Neutrophil (primary cell): ENCODE measurements around the gene MYO15B.

Source experiments
- H3K27ac ChIP-seq: fragments of 200-600 bp; sonication (generic); 2 replicates; pipeline ENCODE4 v1.5.1; 2016; ENCODE audit warnings: mild to moderate bottlenecking, moderate library complexity
- H3K27me3 ChIP-seq: fragments of 200-600 bp; sonication (generic); 2 replicates; pipeline ENCODE4 v1.6.0; 2016; ENCODE audit warnings: mild to moderate bottlenecking
- H3K36me3 ChIP-seq: fragments of 200-600 bp; sonication (generic); 2 replicates; pipeline ENCODE4 v1.5.1; 2017
- H3K4me1 ChIP-seq, 2 experiments: fragments of 200-600 bp in 1 of 2; sonication (generic) in 1 of 2; 1 replicate in 1 of 2; 2 replicates in 1 of 2; pipeline versions ENCODE4 v1.5.1 to v1.6.1; 2013 to 2016; ENCODE audit warnings: low read depth in 1 of 2, low read length in 1 of 2, mild to moderate bottlenecking in 1 of 2, moderate library complexity in 1 of 2; ENCODE audit not compliant: control insufficient read depth in 1 of 2, insufficient read depth in 1 of 2
- H3K4me3 ChIP-seq, 2 experiments: fragments of 200-600 bp in 1 of 2; sonication (generic) in 1 of 2; 1 replicate in 1 of 2; 2 replicates in 1 of 2; pipeline ENCODE4 v1.5.1; 2013 to 2016; ENCODE audit warnings: low read depth in 1 of 2, low read length in 1 of 2, mild to moderate bottlenecking in 1 of 2, moderate library complexity in 1 of 2
- H3K9me3 ChIP-seq: fragments of 200-600 bp; sonication (generic); 2 replicates; pipeline ENCODE4 v1.5.1; 2016
- CTCF ChIP-seq: fragments of 200-600 bp; sonication (generic); IDR thresholded peaks from 2 replicates; pipeline ENCODE4 v1.5.1; 2016; ENCODE audit warnings: antibody characterized with exemption

MYO15B gene

DNA sequence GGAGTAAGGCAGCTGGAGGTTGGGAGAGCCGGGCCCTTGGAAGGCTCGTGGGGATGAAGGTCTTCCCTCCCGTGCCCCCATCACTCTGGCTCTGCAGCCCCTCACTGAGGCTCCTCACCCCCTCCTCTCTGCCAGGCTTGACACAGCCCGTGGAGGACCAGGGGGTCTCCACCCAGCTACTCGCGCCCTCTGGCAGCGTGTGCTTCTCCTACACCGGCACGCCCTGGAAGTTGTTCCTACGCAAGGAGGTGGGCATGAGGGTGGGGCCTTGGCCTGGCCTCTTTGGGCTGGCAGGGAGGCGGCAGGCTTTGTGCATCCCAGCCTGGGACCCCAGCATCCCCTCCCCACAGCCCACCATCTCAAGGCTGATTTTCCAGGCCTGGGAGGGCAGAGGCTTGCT is 30.1 kb downstream of the MYO15B start:
- no peaks in the 10 kb centered on the region for H3K4me1 ChIP-seq
- no peak overlapping the region for H3K27ac ChIP-seq
- H3K36me3 ChIP-seq, result peaks cover 100% of the 10 kb centered on the region
- no peak overlapping the region for H3K4me3 ChIP-seq
- no peaks in the 10 kb centered on the region for H3K9me3 ChIP-seq
- TF ChIP-seq CTCF, result no peak
- no peaks in the 10 kb centered on the region for H3K27me3 ChIP-seq

GRCh38 chr17:75619506-75620431 is 32.2 kb downstream of the MYO15B start:
- no peak overlapping the region for H3K27ac ChIP-seq
- TF ChIP-seq CTCF, result no peak
- no peaks in the 10 kb centered on the region for H3K4me1 ChIP-seq
- H3K4me3 ChIP-seq, result no peak overlapping the region
- peaks cover 100% of the 10 kb centered on the region for H3K36me3 ChIP-seq
- no peaks in the 10 kb centered on the region for H3K9me3 ChIP-seq
- H3K27me3 ChIP-seq, result no peaks in the 10 kb centered on the region

- no peaks in the 10 kb centered on the region for H3K9me3 ChIP-seq
These were observed 33.9 kb downstream of the MYO15B start for GRCh38 chr17:75621489-75621888.

GRCh38 chr17:75622076-75622475 is 34.5 kb downstream of the MYO15B start:
- TF ChIP-seq CTCF, result no peak
- no peak overlapping the region for H3K4me3 ChIP-seq
- H3K27me3 ChIP-seq, result no peaks in the 10 kb centered on the region
- no peak overlapping the region for H3K27ac ChIP-seq
- no peaks in the 10 kb centered on the region for H3K9me3 ChIP-seq
- no peaks in the 10 kb centered on the region for H3K4me1 ChIP-seq
- peaks cover 100% of the 10 kb centered on the region for H3K36me3 ChIP-seq

More at GRCh38 chr17:75621489-75621888, 33.9 kb downstream of the MYO15B start:
- Histone ChIP-seq H3K27ac (no peak overlapping the region), H3K4me1 (no peaks in the 10 kb centered on the region), H3K27me3 (no peaks in the 10 kb centered on the region), H3K4me3 (no peak overlapping the region), H3K36me3 (peaks cover 100% of the 10 kb centered on the region)
- TF ChIP-seq CTCF, result no peak

DNA sequence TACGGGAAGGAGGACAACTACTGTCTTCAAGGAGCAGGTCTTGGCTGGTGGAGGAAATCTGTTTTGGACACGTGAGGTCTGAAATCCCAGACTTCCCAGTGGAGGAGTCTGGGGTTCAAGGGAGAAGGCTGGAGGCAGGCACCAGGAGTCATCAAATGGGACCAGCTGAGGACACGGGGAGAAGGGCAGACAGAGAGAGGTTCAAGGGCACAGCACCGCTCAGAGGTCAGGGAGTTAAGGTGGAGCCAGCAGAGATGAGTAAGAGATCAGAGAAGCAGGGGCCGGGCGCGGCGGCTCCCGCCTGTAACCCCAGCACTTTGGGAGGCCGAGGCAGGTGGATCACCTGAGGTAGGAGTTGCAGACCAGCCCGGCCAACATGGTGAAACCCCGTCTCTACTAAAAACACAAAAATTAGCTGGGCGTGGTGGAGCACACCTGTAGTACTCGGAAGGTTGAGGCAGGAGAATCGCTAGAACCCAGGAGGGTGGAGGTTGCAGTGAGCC is 35.2 kb downstream of the MYO15B start:
- H3K36me3 ChIP-seq, result peaks cover 100% of the 10 kb centered on the region
- H3K27me3 ChIP-seq, result no peaks in the 10 kb centered on the region
- no peak overlapping the region for H3K27ac ChIP-seq
- TF ChIP-seq CTCF, result no peak
- H3K4me3 ChIP-seq, result no peak overlapping the region
- no peaks in the 10 kb centered on the region for H3K9me3 ChIP-seq
- H3K4me1 ChIP-seq, result no peaks in the 10 kb centered on the region
